Colonic mucosa (tissue), 4 donors: ENCODE measurements around the gene ADAP2. TPM values are rescaled to one million over a fixed set of nuclear protein-coding genes. Genes with fewer than 3 reads are reported as not detected.
A peak's percentile ranks its signal among the peaks of the same experiment; 100 is the strongest.

ENCODE experiments used
- DNase-seq: peaks from one replicate; pipeline ENCODE4 v3.0.0-alpha.2; 2020
- H3K27ac ChIP-seq: fragments of 200-600 bp; one replicate; pipeline ENCODE4 v1.8.0; 2021
- H3K27me3 ChIP-seq: fragments of 200-600 bp; one replicate; pipeline ENCODE4 v1.8.0; 2021
- H3K36me3 ChIP-seq: fragments of 200-600 bp; one replicate; pipeline ENCODE4 v1.8.0; 2021
- H3K4me1 ChIP-seq: fragments of 200-600 bp; one replicate; pipeline ENCODE4 v1.8.0; 2021; ENCODE audit warnings: mild to moderate bottlenecking
- H3K4me3 ChIP-seq: fragments of 200-600 bp; one replicate; pipeline ENCODE4 v1.8.0; 2021
- H3K9ac ChIP-seq, 2 donors: one replicate each; pipeline ENCODE4 v1.7.0; 2013; ENCODE audit warnings: control low read depth in 2 of 2, low read depth in 2 of 2, low read length in 2 of 2
- H3K9me3 ChIP-seq: fragments of 200-600 bp; one replicate; pipeline ENCODE4 v1.8.0; 2021
- intact Hi-C: fragments of 100-400 bp; cut with DNase I; formaldehyde crosslinking; loops from one replicate; pipeline ENCODE4 v1.14.1; 2022
- total RNA-seq, 2 donors: library from RNA; stranded (reverse); fragmentation: NEBNext Ultra II Directional in 1 of 2; extraction: Animal tissue kit (Norgen Biotek cat#: 25700) in 1 of 2; gene quantifications; one replicate each; pipeline ENCODE4 v1.2.1, GENCODE V29; 2021
- TF ChIP-seq, protein P1 (sequence below): fragments of 200-600 bp; IDR thresholded peaks from one replicate; pipeline ENCODE4 v1.8.0; 2022; ENCODE audit warnings: antibody characterized with exemption, mild to moderate bottlenecking
- donor health status: healthy.
- donor health status: DM: no; HTN: no; CAD: no.
- donor health status: DM: no; HTN: no; CAD: no.

ADAP2 gene
- total RNA-seq, 2 donors from 2014 or later = 4.4 to 5.6 TPM

DNA sequence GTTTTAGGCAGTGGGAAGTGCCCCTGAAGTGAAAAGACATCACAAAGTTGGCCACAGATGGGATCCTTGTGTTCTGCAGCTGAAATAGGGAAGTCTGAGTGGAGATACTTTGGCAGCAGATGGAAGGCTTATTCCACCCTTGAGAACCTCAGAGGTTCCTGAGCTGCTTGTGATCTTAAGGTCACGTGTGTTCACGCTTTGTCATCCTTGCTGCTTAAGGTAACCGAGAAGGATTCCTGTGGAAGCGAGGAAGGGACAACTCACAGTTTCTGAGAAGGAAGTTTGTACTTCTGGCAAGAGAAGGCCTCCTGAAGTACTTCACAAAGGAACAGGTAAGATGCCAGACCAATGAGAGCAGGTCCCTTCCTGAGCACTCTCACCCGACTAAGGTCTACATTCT, 12.2 kb downstream of the ADAP2 start:
- DNase-seq = no peak

DNA sequence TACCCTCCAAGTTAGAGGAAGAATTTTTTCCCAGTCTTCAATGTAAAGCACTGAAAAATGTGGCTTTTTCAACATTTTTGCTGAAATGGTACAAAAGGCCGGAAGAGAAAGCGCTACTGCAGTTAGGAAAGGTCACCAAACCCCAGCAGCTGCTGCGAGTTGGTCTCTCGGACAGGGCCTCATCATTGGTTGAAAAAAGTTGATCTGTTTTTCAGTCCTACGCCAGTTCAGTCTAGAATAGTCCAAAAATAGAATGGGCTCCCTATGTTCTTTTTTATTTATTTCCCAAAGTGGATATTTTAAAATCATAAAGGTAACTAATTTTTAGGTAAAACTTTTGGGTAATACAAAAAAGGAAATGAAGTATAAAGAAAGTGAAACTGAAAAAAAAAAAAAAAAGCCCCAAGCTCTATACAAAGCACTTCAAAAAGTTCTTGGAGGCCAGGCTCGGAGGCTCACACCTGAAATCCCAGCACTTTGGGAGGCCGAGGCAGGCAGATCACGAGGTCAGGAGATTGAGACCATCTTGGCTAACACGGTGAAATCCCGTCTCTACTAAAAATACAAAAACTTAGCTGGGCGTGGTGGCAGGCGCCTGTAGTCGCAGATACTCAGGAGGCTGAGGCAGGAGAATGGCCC, 17.4 kb downstream of the ADAP2 start:
- Histone ChIP-seq H3K27me3 (no peaks in the 10 kb centered on the region), H3K9ac (no peak overlapping the region), H3K4me3 (no peak overlapping the region), H3K36me3 (no peaks in the 10 kb centered on the region), H3K9me3 (no peaks in the 10 kb centered on the region), H3K27ac (no peak overlapping the region), H3K4me1 (no peaks in the 10 kb centered on the region)
- TF ChIP-seq, protein P1, sequence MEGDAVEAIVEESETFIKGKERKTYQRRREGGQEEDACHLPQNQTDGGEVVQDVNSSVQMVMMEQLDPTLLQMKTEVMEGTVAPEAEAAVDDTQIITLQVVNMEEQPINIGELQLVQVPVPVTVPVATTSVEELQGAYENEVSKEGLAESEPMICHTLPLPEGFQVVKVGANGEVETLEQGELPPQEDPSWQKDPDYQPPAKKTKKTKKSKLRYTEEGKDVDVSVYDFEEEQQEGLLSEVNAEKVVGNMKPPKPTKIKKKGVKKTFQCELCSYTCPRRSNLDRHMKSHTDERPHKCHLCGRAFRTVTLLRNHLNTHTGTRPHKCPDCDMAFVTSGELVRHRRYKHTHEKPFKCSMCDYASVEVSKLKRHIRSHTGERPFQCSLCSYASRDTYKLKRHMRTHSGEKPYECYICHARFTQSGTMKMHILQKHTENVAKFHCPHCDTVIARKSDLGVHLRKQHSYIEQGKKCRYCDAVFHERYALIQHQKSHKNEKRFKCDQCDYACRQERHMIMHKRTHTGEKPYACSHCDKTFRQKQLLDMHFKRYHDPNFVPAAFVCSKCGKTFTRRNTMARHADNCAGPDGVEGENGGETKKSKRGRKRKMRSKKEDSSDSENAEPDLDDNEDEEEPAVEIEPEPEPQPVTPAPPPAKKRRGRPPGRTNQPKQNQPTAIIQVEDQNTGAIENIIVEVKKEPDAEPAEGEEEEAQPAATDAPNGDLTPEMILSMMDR = no peak
- no peak for DNase-seq
- intact Hi-C loops = no loop called here

More for the DNA sequence above, 12.2 kb downstream of the ADAP2 start:
- Histone ChIP-seq H3K4me1 (no peaks in the 10 kb centered on the region), H3K27ac (no peak overlapping the region), H3K9ac (no peak overlapping the region), H3K4me3 (no peak overlapping the region), H3K36me3 (no peaks in the 10 kb centered on the region), H3K9me3 (no peaks in the 10 kb centered on the region), H3K27me3 (no peaks in the 10 kb centered on the region)
- intact Hi-C loops = no loop called here
- TF ChIP-seq, protein P1 = no peak

DNA sequence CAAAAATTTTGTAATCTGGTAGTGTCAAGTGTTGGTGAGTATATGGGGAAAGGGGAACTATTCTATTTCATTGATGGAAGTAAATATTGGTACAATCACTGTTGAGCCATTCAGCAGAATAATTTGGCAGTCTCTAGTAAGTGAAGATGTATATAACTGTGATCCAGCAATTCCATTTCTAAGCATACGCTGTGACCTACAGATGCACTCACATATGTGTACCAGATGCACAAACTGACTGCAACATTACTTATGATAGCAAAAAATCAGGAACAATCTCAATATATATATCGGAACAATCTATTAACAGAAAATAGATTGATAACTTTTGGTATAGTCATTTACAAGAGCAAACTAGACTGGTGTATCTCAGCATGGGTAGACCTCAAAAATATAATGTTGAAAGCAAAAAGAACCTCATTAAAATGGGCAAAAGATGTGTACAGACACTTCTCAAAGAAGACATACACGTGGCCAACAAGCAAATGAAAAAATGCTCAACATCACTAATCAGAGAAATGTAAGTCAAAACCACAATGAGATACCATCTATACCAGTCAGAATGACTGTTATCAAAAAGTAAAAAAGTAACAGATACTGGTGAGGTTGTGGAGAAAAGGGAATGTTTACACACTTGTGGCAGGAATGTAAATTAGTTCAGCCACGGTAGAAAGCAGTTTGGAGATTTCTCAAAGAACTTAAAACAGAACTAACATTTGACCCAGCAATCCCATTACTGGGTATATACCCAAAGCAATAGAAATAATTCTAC, 20.7 kb downstream of the ADAP2 start:
- no peaks in the 10 kb centered on the region for H3K9me3 ChIP-seq
- H3K4me1 ChIP-seq = no peaks in the 10 kb centered on the region
- no peaks in the 10 kb centered on the region for H3K27me3 ChIP-seq
- H3K4me3 ChIP-seq = no peak overlapping the region
- no peak overlapping the region for H3K27ac ChIP-seq
- no peak overlapping the region for H3K9ac ChIP-seq
- DNase-seq = no peak
- H3K36me3 ChIP-seq = no peaks in the 10 kb centered on the region
- TF ChIP-seq, protein P1 = no peak
- intact Hi-C loops = no loop called here

DNA sequence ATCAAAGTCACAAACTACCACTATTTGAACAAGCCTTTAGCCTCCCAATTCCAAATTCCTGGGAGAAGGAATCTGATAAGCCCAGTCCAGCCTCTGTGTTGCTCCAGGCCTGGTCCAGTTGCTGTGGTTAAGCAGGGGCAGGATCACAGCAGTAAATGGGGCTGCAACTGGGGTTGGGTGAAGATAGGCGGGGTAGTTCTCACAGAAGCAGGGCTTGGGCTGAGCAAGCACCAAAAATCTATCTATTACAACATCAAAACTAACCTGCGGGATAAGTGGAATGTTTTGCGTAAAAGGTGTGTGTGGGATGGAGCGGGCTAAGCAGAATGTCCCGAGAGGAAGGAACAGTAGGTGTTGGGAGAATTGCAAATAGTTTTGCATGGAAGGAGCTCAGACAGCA, 26.1 kb downstream of the ADAP2 start:
- Histone ChIP-seq H3K9me3 (no peaks in the 10 kb centered on the region), H3K36me3 (no peaks in the 10 kb centered on the region), H3K27ac (no peak overlapping the region), H3K4me3 (no peak overlapping the region), H3K27me3 (no peaks in the 10 kb centered on the region), H3K4me1 (no peaks in the 10 kb centered on the region), H3K9ac (no peak overlapping the region)
- DNase-seq = no peak
- TF ChIP-seq, protein P1 = no peak
- intact Hi-C loops = no loop called here

DNA sequence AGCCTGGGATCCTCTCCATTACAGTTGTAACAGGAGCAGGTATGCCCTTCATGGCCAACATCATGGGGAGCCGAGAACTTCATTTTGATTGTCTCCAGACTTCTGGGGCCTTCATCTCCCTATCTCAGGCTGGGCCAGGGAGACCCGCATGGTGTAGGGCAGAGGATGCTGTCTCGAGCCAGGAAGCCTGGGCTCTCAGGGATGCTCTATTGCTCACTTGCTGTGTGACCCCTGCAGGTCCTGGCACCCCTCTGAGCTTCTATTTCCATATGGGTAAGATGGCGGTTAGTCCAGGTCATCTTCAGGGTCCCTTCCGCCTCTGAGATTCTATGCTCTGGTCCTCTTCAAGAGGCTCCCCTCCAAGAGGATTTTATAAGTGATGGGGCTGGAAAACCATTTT, 28.4 kb downstream of the ADAP2 start:
- TF ChIP-seq, protein P1 = no peak

More for the DNA sequence above, 28.4 kb downstream of the ADAP2 start:
- Histone ChIP-seq H3K9ac (peak overlapping the region in 1 of 2 donors; percentile 7), H3K4me3 (no peak overlapping the region), H3K27me3 (no peaks in the 10 kb centered on the region), H3K36me3 (no peaks in the 10 kb centered on the region), H3K9me3 (no peaks in the 10 kb centered on the region), H3K4me1 (no peaks in the 10 kb centered on the region), H3K27ac (peak overlapping the region; percentile 43)
- intact Hi-C loops = no loop called here
- DNase-seq = no peak
